Measurements from ENCODE around the gene KCNC3.

KCNC3 gene

DNA sequence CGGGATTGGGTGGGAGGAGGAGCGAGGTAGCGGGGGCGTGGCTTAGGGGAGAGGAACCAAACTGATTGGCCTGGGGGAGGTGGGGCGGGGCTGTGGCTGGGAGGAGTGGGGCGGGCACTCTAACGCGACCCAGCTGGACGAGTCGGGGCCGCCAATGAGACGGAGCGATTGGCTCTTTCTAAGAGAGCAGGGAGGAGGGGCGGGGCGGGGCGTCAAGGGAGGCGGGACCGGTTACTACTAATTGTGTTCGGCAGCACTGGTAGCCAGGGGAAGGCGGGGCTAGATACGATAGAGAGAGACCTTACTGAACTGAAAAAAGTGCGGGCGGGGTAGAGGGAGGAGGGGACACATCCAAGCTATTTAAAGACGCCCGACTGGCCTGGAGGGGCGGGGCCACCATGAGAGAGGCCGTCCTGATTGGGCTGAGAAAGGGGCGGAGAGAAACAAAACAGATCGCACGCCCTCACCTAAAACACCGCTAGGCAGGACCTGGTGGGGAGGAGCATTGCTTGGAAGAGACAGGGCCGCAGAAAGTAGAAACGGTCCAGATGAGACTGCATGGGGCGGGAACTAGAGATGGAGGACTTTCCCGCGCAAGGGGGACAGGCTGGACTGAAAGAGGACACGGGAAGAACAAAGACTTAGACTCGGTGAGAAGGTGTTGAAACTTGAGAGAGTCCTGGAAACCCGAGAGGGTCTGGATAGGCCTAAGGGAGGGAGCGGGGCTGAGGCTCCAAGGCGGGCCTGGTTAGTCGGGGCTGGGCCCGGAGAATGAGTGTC, at the start of gene KCNC3:
Gene KCNC3 (minus strand): TSS at position 232 of the 780 bp plus-strand sequence. CDS start 295 bp downstream, outside the sequence.
- CTCF ChIA-PET = interaction anchor here (0.6 to 1.8 kb wide), 11 partner anchors 9 to 405 kb away, joined by 3 to 11 read pairs (median 4); partner anchors contain the start of gene NR1H2
- no peaks in the 10 kb centered on the region for H3K9me3 ChIP-seq (ENCODE audit: control insufficient read depth, insufficient read depth, low read depth, low read length)
- H3K4me1 ChIP-seq (ENCODE audit: control insufficient read depth, insufficient read depth, low read length) = peaks cover 16% of the 10 kb centered on the region
- POLR2A ChIA-PET = interaction anchor here (0.5 to 2.7 kb wide), 19 partner anchors 11 to 466 kb away, joined by 3 to 9 read pairs (median 4); partner anchors contain the start of genes ATF5, JOSD2, MYH14 and NR1H2
- peak within 1 kb of the TSS; percentile 25 for H3K4me3 ChIP-seq (ENCODE audit: low read depth, low read length)
- H3K36me3 ChIP-seq (ENCODE audit: control insufficient read depth in 2 of 2, insufficient read depth in 1 of 2, low read length in 2 of 2) = no peaks in the 10 kb centered on the region
- H3K27ac ChIP-seq (ENCODE audit: extremely low read depth, low read depth, low read length) = peak within 1 kb of the TSS; percentile 66
- TF ChIP-seq, protein P1, sequence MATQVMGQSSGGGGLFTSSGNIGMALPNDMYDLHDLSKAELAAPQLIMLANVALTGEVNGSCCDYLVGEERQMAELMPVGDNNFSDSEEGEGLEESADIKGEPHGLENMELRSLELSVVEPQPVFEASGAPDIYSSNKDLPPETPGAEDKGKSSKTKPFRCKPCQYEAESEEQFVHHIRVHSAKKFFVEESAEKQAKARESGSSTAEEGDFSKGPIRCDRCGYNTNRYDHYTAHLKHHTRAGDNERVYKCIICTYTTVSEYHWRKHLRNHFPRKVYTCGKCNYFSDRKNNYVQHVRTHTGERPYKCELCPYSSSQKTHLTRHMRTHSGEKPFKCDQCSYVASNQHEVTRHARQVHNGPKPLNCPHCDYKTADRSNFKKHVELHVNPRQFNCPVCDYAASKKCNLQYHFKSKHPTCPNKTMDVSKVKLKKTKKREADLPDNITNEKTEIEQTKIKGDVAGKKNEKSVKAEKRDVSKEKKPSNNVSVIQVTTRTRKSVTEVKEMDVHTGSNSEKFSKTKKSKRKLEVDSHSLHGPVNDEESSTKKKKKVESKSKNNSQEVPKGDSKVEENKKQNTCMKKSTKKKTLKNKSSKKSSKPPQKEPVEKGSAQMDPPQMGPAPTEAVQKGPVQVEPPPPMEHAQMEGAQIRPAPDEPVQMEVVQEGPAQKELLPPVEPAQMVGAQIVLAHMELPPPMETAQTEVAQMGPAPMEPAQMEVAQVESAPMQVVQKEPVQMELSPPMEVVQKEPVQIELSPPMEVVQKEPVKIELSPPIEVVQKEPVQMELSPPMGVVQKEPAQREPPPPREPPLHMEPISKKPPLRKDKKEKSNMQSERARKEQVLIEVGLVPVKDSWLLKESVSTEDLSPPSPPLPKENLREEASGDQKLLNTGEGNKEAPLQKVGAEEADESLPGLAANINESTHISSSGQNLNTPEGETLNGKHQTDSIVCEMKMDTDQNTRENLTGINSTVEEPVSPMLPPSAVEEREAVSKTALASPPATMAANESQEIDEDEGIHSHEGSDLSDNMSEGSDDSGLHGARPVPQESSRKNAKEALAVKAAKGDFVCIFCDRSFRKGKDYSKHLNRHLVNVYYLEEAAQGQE (tag by site-specific recombination; IDR thresholded peaks at IDR 0.05) = no peak
- TF ChIP-seq ZNF777 (tag by site-specific recombination; IDR thresholded peaks at IDR 0.05; ENCODE audit: borderline replicate concordance) = no peak
- no peak for TF ChIP-seq ZNF423 (tag by site-specific recombination; IDR thresholded peaks at IDR 0.05)
- TF ChIP-seq ZNF558 (tag by site-specific recombination; IDR thresholded peaks at IDR 0.05) = no peak
- TF ChIP-seq, protein P2, sequence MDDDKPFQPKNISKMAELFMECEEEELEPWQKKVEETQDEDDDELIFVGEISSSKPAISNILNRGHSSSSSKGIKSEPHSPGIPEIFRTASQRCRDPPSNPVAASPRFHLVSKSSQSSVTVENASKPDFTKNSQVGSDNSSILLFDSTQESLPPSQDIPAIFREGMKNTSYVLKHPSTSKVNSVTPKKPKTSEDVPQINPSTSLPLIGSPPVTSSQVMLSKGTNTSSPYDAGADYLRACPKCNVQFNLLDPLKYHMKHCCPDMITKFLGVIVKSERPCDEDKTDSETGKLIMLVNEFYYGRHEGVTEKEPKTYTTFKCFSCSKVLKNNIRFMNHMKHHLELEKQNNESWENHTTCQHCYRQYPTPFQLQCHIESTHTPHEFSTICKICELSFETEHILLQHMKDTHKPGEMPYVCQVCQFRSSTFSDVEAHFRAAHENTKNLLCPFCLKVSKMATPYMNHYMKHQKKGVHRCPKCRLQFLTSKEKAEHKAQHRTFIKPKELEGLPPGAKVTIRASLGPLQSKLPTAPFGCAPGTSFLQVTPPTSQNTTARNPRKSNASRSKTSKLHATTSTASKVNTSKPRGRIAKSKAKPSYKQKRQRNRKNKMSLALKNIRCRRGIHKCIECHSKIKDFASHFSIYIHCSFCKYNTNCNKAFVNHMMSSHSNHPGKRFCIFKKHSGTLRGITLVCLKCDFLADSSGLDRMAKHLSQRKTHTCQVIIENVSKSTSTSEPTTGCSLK (tag by site-specific recombination; IDR thresholded peaks at IDR 0.05) = no peak
- no peak for TF ChIP-seq ZNF146 (tag by site-specific recombination; IDR thresholded peaks at IDR 0.05)
- TF ChIP-seq ZNF514 (tag by site-specific recombination; IDR thresholded peaks at IDR 0.05) = no peak
- TF ChIP-seq ZNF549 (tag by site-specific recombination; IDR thresholded peaks at IDR 0.05) = no peak
- TF ChIP-seq, protein P3, sequence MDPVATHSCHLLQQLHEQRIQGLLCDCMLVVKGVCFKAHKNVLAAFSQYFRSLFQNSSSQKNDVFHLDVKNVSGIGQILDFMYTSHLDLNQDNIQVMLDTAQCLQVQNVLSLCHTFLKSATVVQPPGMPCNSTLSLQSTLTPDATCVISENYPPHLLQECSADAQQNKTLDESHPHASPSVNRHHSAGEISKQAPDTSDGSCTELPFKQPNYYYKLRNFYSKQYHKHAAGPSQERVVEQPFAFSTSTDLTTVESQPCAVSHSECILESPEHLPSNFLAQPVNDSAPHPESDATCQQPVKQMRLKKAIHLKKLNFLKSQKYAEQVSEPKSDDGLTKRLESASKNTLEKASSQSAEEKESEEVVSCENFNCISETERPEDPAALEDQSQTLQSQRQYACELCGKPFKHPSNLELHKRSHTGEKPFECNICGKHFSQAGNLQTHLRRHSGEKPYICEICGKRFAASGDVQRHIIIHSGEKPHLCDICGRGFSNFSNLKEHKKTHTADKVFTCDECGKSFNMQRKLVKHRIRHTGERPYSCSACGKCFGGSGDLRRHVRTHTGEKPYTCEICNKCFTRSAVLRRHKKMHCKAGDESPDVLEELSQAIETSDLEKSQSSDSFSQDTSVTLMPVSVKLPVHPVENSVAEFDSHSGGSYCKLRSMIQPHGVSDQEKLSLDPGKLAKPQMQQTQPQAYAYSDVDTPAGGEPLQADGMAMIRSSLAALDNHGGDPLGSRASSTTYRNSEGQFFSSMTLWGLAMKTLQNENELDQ (tag by site-specific recombination; IDR thresholded peaks at IDR 0.05; ENCODE audit: low read depth) = no peak
- TF ChIP-seq HOXC10 (CRISPR knock-in tag; IDR thresholded peaks at IDR 0.05) = no peak
- no peak; the same call in 1 of the 2 replicates for TF ChIP-seq KLF10 (tag by site-specific recombination; IDR thresholded peaks at IDR 0.05)
- TF ChIP-seq, protein P4, sequence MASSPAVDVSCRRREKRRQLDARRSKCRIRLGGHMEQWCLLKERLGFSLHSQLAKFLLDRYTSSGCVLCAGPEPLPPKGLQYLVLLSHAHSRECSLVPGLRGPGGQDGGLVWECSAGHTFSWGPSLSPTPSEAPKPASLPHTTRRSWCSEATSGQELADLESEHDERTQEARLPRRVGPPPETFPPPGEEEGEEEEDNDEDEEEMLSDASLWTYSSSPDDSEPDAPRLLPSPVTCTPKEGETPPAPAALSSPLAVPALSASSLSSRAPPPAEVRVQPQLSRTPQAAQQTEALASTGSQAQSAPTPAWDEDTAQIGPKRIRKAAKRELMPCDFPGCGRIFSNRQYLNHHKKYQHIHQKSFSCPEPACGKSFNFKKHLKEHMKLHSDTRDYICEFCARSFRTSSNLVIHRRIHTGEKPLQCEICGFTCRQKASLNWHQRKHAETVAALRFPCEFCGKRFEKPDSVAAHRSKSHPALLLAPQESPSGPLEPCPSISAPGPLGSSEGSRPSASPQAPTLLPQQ (tag by site-specific recombination; IDR thresholded peaks at IDR 0.05) = peak; percentile 37; the same call in 1 of the 2 replicates
- TF ChIP-seq ZNF23 (tag by site-specific recombination; IDR thresholded peaks at IDR 0.05; ENCODE audit: borderline replicate concordance) = no peak
- no peak for TF ChIP-seq ZNF112 (tag by site-specific recombination; IDR thresholded peaks at IDR 0.05)
- TF ChIP-seq ZNF274 (IDR thresholded peaks at IDR 0.05; ENCODE audit: low read length) = no peak
- no peak for TF ChIP-seq ZNF274 (tag by site-specific recombination; IDR thresholded peaks at IDR 0.05; ENCODE audit: borderline replicate concordance)
- TF ChIP-seq ZNF571 (tag by site-specific recombination; IDR thresholded peaks at IDR 0.05) = no peak
- TF ChIP-seq WT1 (tag by site-specific recombination; IDR thresholded peaks at IDR 0.05) = no peak
- TF ChIP-seq, protein P5, sequence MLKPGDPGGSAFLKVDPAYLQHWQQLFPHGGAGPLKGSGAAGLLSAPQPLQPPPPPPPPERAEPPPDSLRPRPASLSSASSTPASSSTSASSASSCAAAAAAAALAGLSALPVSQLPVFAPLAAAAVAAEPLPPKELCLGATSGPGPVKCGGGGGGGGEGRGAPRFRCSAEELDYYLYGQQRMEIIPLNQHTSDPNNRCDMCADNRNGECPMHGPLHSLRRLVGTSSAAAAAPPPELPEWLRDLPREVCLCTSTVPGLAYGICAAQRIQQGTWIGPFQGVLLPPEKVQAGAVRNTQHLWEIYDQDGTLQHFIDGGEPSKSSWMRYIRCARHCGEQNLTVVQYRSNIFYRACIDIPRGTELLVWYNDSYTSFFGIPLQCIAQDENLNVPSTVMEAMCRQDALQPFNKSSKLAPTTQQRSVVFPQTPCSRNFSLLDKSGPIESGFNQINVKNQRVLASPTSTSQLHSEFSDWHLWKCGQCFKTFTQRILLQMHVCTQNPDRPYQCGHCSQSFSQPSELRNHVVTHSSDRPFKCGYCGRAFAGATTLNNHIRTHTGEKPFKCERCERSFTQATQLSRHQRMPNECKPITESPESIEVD (tag by site-specific recombination; IDR thresholded peaks at IDR 0.05) = no peak
- TF ChIP-seq YY2 (tag by site-specific recombination; IDR thresholded peaks at IDR 0.05) = no peak
- TF ChIP-seq ZNF404 (tag by site-specific recombination; IDR thresholded peaks at IDR 0.05) = no peak
- TF ChIP-seq ZSCAN30 (tag by site-specific recombination; IDR thresholded peaks at IDR 0.05) = no peak
- no peak for TF ChIP-seq ZNF266 (tag by site-specific recombination; IDR thresholded peaks at IDR 0.05; ENCODE audit: low read depth)
- TF ChIP-seq, protein P6, sequence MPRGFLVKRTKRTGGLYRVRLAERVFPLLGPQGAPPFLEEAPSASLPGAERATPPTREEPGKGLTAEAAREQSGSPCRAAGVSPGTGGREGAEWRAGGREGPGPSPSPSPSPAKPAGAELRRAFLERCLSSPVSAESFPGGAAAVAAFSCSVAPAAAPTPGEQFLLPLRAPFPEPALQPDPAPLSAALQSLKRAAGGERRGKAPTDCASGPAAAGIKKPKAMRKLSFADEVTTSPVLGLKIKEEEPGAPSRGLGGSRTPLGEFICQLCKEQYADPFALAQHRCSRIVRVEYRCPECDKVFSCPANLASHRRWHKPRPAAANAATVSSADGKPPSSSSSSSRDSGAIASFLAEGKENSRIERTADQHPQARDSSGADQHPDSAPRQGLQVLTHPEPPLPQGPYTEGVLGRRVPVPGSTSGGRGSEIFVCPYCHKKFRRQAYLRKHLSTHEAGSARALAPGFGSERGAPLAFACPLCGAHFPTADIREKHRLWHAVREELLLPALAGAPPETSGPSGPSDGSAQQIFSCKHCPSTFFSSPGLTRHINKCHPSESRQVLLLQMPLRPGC (tag by site-specific recombination; IDR thresholded peaks at IDR 0.05) = no peak
- no peak for TF ChIP-seq SCRT2 (tag by site-specific recombination; IDR thresholded peaks at IDR 0.05)

Measured in HEK293 (cell line).